HG03439 (cell line): ENCODE measurements around the gene RPN2.

Source experiments
- ATAC-seq: cut with Tn5 transposase; IDR thresholded peaks from one replicate; pipeline ENCODE4 v1.9.1; 2021; ENCODE audit warnings: mild to moderate bottlenecking, moderate library complexity; ENCODE audit not compliant: unreplicated experiment

The RPN2 gene

GRCh38 chr20:37209193-37209592 lies 30.1 kb downstream of the RPN2 start:
- no peak for ATAC-seq

DNA sequence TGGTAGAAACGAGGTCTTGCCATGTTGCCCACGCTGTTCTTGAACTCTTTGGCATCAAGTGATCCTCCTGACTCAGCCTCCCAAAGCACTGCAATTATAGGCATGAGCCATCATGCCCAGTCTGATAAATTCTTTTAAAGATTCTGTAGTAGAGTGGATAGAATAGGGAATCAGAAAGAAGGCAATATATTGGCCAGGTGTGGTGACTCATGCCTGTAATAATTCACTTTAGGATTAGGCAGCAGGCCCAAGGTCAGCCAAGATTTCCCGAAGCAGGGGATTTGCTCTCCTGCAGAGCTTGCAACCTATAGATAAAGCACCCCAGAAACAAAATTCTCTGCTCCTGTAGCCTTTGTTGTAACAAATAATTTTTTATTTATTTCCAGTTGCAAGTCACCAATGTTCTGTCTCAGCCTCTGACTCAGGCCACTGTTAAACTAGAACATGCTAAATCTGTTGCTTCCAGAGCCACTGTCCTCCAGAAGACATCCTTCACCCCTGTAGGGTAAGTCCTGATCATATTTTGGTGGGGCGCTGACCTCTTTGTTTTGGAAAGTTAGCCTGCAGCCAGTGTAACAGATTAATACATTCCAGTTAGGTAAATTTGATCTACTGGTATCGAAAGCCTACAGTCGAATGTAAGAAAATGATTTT lies 30.7 kb downstream of the RPN2 start:
- no peak for ATAC-seq

- no peak for ATAC-seq
Measured at GRCh38 chr20:37218441-37218840, 39.3 kb downstream of the RPN2 start.

DNA sequence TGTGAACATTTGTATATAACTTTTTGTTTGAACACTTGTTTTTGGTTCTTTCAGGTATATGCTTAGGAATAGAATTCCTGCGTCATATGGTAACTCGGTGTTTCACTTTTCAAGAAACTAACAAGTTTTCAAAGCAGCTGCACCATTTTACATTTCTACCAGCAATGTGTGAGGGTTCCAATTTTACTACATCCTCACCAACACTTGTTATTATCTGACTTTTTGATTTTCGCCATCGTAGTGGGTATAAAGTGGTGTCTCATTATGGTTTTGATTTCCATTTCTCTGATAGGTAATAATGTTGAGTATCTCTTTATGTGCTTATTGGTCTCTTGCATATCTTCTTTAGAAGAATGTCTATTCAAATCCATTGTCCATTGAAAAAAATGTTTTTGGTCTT lies 39.8 kb downstream of the RPN2 start:
- no peak for ATAC-seq

GRCh38 chr20:37219751-37220668 lies 40.9 kb downstream of the RPN2 start:
- ATAC-seq: no peak

DNA sequence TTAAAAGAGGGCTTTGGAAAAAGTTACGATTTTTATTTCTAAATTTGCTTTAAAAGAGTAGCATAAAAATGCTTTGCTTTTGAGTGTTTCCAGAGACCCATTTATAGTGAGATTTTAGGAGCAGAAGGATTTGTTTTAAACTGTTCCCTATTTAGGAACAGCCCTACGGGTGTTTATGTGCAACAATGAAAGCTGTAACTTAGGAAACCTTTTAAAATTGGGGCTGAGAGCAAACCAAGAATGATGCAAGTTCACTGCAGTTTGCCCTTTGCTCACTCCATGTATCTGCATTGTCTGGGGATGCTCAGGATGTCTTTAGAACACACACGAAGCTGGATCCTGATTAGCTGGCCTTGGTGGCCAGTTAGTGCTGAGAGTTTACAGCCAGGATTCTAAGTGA lies 41.6 kb downstream of the RPN2 start:
- no peak for ATAC-seq

- no peak for ATAC-seq
Measured at GRCh38 chr20:37222086-37222485, 43.0 kb downstream of the RPN2 start.

DNA sequence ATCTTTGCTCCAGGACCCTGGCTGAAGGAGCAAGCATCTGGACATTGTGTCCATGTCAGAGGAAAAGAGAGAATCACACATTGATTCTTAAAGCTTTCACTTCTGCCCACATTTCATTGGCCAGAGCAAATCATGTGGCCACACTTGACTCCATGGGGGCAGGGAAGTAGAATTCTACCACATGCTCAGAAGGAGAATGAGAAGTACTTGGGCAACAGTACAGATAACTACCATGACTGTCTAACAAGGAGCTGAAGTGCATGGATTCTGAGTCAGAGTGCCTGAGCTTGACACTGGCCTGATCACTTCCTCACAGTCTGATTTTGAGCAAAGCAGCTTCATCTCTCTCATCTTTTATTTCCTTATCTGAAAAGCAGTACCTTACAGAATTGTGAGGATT lies 43.9 kb downstream of the RPN2 start:
- no peak for ATAC-seq

- ATAC-seq: no peak
Measured at GRCh38 chr20:37225146-37225545, 46.0 kb downstream of the RPN2 start.

DNA sequence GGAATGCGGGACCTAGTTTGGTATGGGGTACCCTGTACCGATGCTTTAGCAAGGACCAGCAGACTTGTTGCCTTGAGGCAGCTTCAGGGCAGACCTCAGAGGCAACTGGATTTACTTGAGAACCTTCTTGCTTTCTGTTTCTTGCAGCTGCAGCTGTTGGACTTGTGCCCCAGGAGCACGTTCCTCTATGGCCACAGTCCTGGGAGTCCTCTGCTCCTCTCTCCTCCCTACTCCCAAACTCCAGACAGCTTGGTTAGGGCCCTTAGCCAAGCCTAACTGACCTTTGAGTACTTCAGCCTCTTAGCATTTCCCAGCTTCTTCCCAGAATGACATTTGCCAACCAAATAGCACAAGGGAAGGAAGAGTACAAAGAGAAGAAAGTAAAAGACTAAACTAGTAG lies 47.8 kb downstream of the RPN2 start:
- no peak for ATAC-seq

- ATAC-seq: no peak
Measured at GRCh38 chr20:37228082-37228481, 49.0 kb downstream of the RPN2 start.

- ATAC-seq: no peak
Measured at GRCh38 chr20:37228656-37229055, 49.5 kb downstream of the RPN2 start.

- ATAC-seq: no peak
Measured at GRCh38 chr20:37229357-37229756, 50.2 kb downstream of the RPN2 start.

DNA sequence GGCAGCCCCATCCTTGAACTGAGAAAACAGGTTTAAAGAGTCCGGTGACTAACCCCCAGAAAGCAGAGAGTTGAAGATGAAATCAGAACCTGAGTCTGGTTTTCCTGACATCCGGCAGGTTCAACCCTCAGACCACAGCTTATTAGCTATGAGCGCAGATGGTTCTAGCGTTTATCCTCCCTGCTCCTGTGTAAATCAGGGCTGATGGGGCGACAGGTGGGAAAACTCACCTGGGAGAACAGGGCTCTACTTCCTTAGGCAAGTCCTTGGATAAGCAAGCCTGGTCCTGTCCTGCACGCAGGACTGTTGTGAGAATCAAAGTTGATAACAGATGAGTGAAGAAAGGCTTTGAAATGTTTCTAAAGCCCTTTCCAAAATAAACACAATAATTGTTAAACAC lies 51.1 kb downstream of the RPN2 start:
- ATAC-seq: no peak

- no peak for ATAC-seq
Measured at GRCh38 chr20:37231947-37232630, 53.0 kb downstream of the RPN2 start.

DNA sequence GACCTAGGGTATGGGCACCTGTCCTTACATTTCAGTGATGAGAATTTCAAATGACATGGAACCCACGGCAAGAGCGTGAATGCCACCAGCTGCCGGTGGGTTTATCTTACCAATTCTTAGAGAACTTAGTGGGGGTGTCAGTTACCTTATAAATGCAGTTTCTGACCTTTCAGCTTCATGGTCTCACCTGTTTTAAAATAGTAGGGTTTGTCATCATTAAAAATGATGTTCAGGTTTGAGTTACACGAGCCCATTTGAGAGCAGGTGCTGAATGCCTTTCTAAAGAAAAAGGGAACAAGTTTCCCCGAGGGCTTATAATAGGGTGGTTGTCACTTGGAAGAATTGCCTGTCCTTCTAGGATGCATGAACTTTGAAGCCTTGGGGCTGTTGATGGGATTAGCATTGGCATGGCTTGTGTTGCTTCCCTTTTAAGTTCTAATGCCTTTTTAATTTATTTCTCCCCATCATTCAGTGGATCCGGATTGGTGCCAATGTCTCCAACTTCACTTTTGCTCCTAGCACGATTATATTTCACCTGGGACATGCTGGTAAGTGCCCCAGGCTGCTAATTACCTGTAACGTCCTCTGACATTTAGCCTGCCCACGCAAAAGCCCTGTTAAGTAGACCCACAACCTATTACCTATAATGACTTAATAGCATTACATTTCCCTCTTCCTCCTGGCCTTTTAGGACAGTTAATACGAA lies 54.6 kb downstream of the RPN2 start:
- no peak for ATAC-seq

- no peak for ATAC-seq
Measured at GRCh38 chr20:37234254-37234581, 55.1 kb downstream of the RPN2 start.

DNA sequence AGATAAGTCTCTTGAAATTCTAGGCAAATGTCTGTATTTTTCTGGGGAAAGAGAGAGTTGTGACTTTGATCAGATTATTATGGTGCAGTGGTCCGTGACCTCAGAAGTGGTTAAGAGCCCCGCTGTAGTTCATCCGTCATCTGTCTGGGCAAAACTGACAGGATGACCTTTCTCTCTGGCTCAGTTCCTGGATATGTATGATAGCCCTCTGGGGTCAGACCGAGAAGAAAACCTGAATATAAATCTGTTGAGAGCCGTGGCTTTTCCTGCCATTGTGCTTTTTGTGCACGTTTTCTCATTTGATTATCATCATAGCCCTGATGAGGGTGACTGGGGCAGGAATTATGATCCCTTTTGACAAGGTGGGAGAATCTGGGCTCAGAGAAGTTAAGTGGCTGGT lies 55.9 kb downstream of the RPN2 start:
- no peak for ATAC-seq

GRCh38 chr20:37236462-37236861 lies 57.3 kb downstream of the RPN2 start:
- ATAC-seq: no peak

- ATAC-seq: no peak
Measured at GRCh38 chr20:37237656-37238055, 58.5 kb downstream of the RPN2 start.

GRCh38 chr20:37238426-37238825 lies 59.3 kb downstream of the RPN2 start:
- no peak for ATAC-seq
